K562 (cell line): Measurements from ENCODE around the gene CERS2. TPM values are rescaled to one million over a fixed set of nuclear protein-coding genes. Genes with fewer than 3 reads are reported as not detected.

Experiments used
- CCNT2 ChIP-seq: IDR thresholded peaks from 2 replicates; pipeline ENCODE4 v1.6.1; 2011; ENCODE audit warnings: borderline replicate concordance, low read depth, mild to moderate bottlenecking, moderate library complexity, mixed read lengths, low read length; ENCODE audit not compliant: insufficient read length; ENCODE audit errors: extremely low read depth
- CHD2 ChIP-seq: IDR thresholded peaks from 2 replicates; pipeline ENCODE4 v1.6.1; 2011; ENCODE audit warnings: low read depth, low read length
- GATAD2A ChIP-seq: fragments of 450-650 bp; IDR thresholded peaks from 2 replicates; pipeline ENCODE4 v1.6.1; 2017
- HCFC1 ChIP-seq: IDR thresholded peaks from 2 replicates; pipeline ENCODE4 v1.6.1; 2012; ENCODE audit warnings: low read depth, low read length, improper control_type of control experiment
- MAX ChIP-seq: sonication (generic); formaldehyde crosslinking; IDR thresholded peaks from 2 replicates; pipeline ENCODE4 v1.9.0; 2022; ENCODE audit warnings: mild to moderate bottlenecking, missing genetic modification reagents
- POLR2A ChIP-seq: fragments of 450-650 bp; conservative IDR thresholded peaks from 2 replicates; pipeline ENCODE4 v1.6.1; 2016
- RREB1 ChIP-seq: fragments of 250-450 bp; sonication (Bioruptor Pico); IDR thresholded peaks from 2 replicates; pipeline ENCODE4 v1.4.0; 2020
- SMARCB1 ChIP-seq: IDR thresholded peaks from 2 replicates; pipeline ENCODE4 v1.6.1; 2011; ENCODE audit warnings: improper control_type of control experiment, low read depth; ENCODE audit not compliant: insufficient read length
- TAF9B ChIP-seq: fragments of 450-650 bp; IDR thresholded peaks from 2 replicates; pipeline ENCODE4 v1.6.1; 2018; ENCODE audit warnings: mild to moderate bottlenecking; ENCODE audit not compliant: partially characterized antibody
- TFAM ChIP-seq: fragments of 250-450 bp; sonication (Bioruptor Pico); conservative IDR thresholded peaks from 2 replicates; pipeline ENCODE4 v1.5.0; 2021; ENCODE audit warnings: mild to moderate bottlenecking, moderate library complexity
- ZEB2 ChIP-seq: fragments of 450-650 bp; IDR thresholded peaks from 2 replicates; pipeline ENCODE4 v1.6.1; 2016
- ZFPM2 ChIP-seq: fragments of 250-450 bp; sonication (Bioruptor Pico); IDR thresholded peaks from 2 replicates; pipeline ENCODE4 v1.5.1; 2022; ENCODE audit warnings: mild to moderate bottlenecking
- ZMIZ1 ChIP-seq, 2 experiments: fragments of 150-350 bp in 1 of 2; IDR thresholded peaks; 2 replicates each; pipeline ENCODE4 v1.6.1; 2012 to 2016; ENCODE audit warnings: low read depth in 2 of 2, low read length in 2 of 2, mild to moderate bottlenecking in 1 of 2, moderate library complexity in 1 of 2
- ZNF263 ChIP-seq: sonication (generic); formaldehyde crosslinking; IDR thresholded peaks from 2 replicates; pipeline ENCODE4 v1.8.0; 2022; ENCODE audit warnings: mild to moderate bottlenecking, missing genetic modification reagents, borderline replicate concordance
- ZNF398 ChIP-seq: fragments of 250-450 bp; sonication (Bioruptor Pico); IDR thresholded peaks from 2 replicates; pipeline ENCODE4 v1.8.0; 2021; ENCODE audit warnings: moderate library complexity, mild to moderate bottlenecking, inconsistent platforms
- polyA plus RNA-seq, 8 experiments: library from polyadenylated mRNA; depleted of rRNA in 4 of 8; stranded (reverse) in 5 of 8; unstranded in 3 of 8; fragments of >200 nt; fragmentation: Nextera tagmentation in 2 of 8; fragmentation: Illumina TruSeq in 1 of 8; extraction: Ambion mirVana in 2 of 8; extraction: Trizol in 1 of 8; gene quantifications; 2 replicates each; pipeline versions ENCODE4 v1.2.1 to v1.2.3, GENCODE V29; 2011 to 2014; ENCODE audit warnings: inconsistent platforms in 1 of 8, missing spikeins in 1 of 8
- total RNA-seq, 7 experiments: library from RNA; depleted of rRNA in 6 of 7; stranded (reverse); fragments of >200 nt in 6 of 7; fragmentation: Illumina TruSeq in 2 of 7; extraction: Trizol in 2 of 7; gene quantifications; 2 replicates each; pipeline versions ENCODE4 v1.2.1 to v1.2.3, GENCODE V29; 2011 to 2021; ENCODE audit warnings: low replicate concordance in 1 of 7

The CERS2 gene
- total and polyA plus RNA-seq, 9 of the 15 experiments (the other 6 are each of a cell fraction or from before 2014, with no cell fraction given) = 23.4 to 295 (median 132) TPM

- TF ChIP-seq ZNF398 = no peak
- no peak for TF ChIP-seq TFAM (CRISPR knock-in tag)
- TF ChIP-seq ZEB2 = no peak
- TF ChIP-seq ZNF263 (CRISPR knock-in tag) = peak; percentile 57; the same call in 1 of the 2 replicates
- TF ChIP-seq GATAD2A = no peak
- TF ChIP-seq MAX = peak; percentile 36
- no peak for TF ChIP-seq ZFPM2 (CRISPR knock-in tag)
- no peak for TF ChIP-seq ZMIZ1 (IDR thresholded peaks at IDR 0.05; ENCODE audit: low read depth in 2 of 2, low read length in 2 of 2)
- TF ChIP-seq CHD2 = no peak
- TF ChIP-seq RREB1 (CRISPR knock-in tag) = no peak
- peak; percentile 91 for TF ChIP-seq CCNT2
- TF ChIP-seq POLR2A = peak; percentile 77
- no peak for TF ChIP-seq TAF9B
- peak; percentile 94 for TF ChIP-seq HCFC1
- TF ChIP-seq SMARCB1 = no peak
These were observed 33.9 kb upstream of the CERS2 start, which contains the start of gene PRUNE1 (continued) for GRCh38 chr1:151008244-151009205.
